H1 (cell line): Measurements from ENCODE around the gene GPR21.

ENCODE experiments used
- PHF8 ChIP-seq: fragments of 200-600 bp; sonication (generic); conservative IDR thresholded peaks from 2 replicates; pipeline ENCODE4 v1.7.1; 2012; ENCODE audit warnings: low read depth, mild to moderate bottlenecking, inconsistent platforms, low read length, moderate library complexity
- TF ChIP-seq, protein P1 (sequence below), 3 experiments: IDR thresholded peaks; 1 replicate in 2 of 3; 2 replicates in 1 of 3; pipeline versions ENCODE4 v1.5.1 to v1.6.1; 2011; ENCODE audit warnings: low read length in 3 of 3, mild to moderate bottlenecking in 3 of 3, inconsistent platforms in 2 of 3, low read depth in 1 of 3, moderate library complexity in 1 of 3; ENCODE audit not compliant: insufficient read depth in 1 of 3; ENCODE audit errors: control extremely low read depth in 1 of 3

DNA sequence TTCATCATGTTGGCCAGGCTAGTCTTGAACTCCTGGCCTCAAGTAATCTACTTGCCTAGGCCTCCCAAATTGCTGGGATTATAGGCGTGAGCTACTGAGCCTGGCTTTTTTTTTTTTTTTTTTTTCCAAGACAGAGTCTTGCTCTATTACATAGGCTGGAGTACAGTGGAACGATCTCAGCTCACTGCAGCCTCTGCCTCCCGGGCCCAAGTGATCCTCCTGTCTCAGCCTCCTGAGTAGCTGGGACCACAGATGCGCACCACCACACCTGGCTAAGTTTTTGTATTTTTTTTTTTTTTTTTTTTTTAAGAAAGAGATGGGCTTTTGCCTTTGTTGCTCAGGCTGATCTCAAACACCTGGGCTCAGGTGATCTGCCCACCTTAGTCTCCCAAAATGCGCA, 26.2 kb upstream of the GPR21 start:
- no peak for TF ChIP-seq PHF8
- TF ChIP-seq, protein P1, sequence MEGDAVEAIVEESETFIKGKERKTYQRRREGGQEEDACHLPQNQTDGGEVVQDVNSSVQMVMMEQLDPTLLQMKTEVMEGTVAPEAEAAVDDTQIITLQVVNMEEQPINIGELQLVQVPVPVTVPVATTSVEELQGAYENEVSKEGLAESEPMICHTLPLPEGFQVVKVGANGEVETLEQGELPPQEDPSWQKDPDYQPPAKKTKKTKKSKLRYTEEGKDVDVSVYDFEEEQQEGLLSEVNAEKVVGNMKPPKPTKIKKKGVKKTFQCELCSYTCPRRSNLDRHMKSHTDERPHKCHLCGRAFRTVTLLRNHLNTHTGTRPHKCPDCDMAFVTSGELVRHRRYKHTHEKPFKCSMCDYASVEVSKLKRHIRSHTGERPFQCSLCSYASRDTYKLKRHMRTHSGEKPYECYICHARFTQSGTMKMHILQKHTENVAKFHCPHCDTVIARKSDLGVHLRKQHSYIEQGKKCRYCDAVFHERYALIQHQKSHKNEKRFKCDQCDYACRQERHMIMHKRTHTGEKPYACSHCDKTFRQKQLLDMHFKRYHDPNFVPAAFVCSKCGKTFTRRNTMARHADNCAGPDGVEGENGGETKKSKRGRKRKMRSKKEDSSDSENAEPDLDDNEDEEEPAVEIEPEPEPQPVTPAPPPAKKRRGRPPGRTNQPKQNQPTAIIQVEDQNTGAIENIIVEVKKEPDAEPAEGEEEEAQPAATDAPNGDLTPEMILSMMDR (IDR thresholded peaks at IDR 0.05; ENCODE audit: control extremely low read depth in 1 of 3, insufficient read depth in 1 of 3, low read depth in 1 of 3, low read length in 3 of 3), result no peak
